ENCODE data around the gene POFUT2.
"Not testable (repeated sequence)": the region's sequence is repeated elsewhere in the genome, so short reads cannot be mapped to it uniquely, and the experiment has no call there.

The POFUT2 gene

GRCh38 chr21:45326169-45326851 is 38.6 kb upstream of the POFUT2 start:
- DNase-seq (ENCODE audit: extremely low read depth in 1 of 2, low read depth in 1 of 2), result no peak

DNA sequence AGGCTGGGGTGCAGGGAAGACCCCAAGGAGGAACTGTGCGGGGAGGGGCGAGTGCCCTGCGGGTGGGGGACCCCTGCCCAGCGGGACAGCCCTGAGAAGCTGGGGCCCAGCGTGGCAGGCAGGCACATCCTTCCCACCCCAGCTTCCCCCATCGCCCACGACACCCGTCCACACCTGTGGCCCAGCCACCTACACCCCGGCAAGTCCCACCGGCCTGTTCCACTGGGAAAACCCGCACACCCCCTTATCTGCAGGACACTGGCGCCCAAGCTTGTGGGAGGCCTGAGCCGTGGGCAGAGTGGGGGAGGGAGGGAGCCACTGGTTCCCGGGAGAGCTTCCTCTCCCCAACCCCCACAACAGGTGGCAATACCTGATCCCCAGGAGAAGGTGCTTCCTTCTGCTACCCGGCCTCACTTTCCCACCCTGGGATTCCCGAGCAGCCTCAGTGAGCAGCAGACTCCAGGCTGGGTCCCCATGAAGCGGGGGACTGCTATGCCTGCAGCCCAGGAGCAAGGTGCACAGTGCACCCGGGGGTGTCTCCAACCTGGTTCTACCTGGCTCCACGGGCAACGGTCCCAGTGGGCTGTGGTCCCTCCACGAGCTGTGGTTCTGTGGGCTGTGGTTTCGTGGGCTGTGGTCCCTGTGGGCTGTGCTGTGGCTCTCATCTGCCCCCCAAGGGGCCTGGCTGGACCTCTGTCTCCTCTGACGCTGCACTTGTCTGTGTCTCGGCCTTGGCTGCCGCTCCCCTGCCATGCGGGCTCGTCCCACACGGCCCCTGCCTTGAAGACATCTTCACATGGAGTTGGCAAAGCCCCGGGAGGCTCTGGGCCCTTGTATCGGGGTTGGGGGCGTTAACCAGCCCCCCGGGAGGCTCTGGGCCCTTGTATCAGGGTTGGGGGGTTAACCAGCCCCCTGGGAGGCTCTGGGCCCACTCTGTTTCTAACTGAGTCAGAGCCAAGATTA is 37.8 kb upstream of the POFUT2 start:
- DNase-seq (ENCODE audit: extremely low read depth in 1 of 2, low read depth in 1 of 2), result no peak

- no peak for DNase-seq (ENCODE audit: extremely low read depth in 1 of 2, low read depth in 1 of 2)
Measured at GRCh38 chr21:45324489-45325205, 37.0 kb upstream of the POFUT2 start.

DNA sequence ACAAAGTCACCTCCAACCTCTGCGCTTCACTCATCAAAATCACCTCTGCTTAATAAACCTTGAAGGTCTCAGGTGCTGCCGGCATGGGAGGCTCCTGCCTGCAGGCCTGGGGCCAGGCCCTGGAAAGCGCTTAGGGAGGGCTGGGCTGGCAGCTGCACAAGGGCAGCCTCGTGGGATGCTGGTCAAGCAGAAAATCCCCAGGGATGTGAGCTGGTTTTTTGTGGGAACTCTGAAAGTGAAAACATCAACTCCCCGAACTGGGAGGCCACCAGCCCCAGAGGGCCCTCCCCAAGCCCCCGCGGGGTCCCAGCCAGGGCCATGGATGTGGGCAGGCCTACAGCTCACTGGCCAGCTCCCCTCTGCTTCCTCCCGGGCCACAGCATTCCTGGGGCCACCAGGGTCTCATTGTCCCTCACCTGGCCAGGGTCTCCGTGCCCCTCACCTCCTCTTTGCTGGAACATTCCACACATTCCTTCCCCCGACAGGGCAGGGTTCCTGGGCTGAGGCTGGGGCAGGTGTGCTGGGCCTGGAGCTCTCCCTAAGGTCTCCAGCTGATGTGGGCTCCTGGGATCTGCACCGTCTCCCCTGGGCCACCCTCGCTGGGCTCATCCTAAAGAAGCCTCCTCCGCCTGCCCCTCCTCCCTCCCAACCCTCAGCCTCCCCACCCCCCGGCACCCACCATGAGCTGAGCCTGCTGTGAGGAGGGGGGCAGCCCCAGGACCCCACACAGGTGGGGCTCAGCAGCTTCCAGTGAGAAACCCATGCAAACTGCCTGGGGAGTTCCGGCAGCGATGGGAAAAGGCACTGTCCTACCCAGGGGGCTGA is 36.0 kb upstream of the POFUT2 start:
- DNase-seq (ENCODE audit: extremely low read depth in 1 of 2, low read depth in 1 of 2), result no peak

- no peak for DNase-seq (ENCODE audit: extremely low read depth in 1 of 2, low read depth in 1 of 2)
Measured at GRCh38 chr21:45322960-45323461, 35.3 kb upstream of the POFUT2 start.

- DNase-seq (ENCODE audit: extremely low read depth in 1 of 2, low read depth in 1 of 2), result no peak
Measured at GRCh38 chr21:45322231-45322959, 34.7 kb upstream of the POFUT2 start.

DNA sequence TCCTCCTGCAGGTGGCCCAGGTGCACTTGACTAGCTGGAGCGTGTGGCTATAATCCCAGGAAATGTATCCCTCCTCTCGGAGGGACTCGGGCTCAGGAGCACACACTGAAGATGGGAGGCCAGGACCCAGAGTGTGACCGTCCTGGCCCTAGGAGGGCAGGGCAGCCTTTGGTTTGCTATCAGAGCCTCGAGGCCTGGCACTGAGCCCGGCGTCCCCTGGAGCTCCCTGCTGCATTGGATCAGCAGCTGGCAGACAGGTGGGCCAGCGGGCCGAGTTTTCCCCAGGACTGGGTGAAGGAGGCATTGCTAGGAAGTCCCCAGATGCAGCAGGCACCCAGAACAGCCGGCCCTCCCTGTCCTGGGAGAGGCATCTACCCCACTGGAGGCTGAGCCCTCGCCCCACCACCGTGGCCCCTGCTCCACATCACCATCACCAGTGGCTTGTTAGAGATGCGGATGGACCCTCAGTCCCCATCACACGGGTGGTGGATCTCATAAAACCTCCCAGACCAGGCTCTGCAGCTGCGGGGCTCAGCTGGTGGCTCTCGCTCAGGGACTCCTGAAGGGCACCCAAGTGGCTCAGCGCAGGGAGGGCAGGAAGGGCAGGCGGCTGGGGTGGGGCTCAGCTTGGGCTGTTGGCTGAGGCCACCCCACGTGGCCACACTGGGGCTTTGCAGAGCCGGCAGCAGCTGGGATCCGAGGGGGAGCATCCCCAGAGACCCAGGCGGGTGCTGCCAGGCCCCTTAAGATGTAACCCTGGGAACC is 32.7 kb upstream of the POFUT2 start:
- no peak for DNase-seq (ENCODE audit: extremely low read depth in 1 of 2, low read depth in 1 of 2)

DNA sequence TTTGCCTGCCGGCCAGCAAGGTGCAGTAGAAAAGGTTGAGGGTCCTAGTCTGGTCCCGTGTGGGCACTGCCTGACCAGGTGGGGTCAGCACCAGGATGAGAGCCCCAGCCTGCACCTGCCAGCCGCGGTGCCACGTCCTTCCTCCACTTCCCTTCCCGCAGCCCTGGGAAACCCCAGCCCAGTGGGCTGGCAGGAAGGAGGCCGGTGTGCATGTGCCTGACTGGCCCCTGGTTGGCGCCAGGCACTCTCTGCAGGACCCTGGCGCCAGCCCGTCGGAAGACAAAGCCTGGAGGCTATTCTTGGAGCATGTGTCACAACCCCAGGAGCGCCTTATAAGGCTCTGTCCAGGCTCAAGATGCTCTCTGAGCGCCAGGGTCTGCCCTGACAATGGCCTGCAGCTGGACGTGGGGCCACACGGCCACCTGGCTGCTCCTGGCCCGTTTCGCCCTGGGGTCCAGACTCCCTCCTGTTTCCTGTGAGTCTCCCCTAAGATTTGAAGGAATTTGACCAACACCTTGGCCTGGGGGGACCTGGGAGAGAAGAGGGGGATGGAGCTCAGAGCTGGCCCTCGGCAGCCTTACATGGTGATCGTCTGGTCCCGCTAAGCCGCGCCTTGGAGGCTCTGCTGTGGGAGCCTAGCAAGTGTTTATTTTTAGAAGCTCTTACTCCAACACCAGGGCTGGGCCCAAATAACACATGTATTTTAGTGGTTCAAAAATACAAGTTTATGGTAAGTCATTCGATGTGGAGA is 31.9 kb upstream of the POFUT2 start:
- no peak for DNase-seq (ENCODE audit: extremely low read depth in 1 of 2, low read depth in 1 of 2)

- no peak for DNase-seq (ENCODE audit: extremely low read depth in 1 of 2, low read depth in 1 of 2)
Measured at GRCh38 chr21:45318556-45319404, 31.1 kb upstream of the POFUT2 start.

DNA sequence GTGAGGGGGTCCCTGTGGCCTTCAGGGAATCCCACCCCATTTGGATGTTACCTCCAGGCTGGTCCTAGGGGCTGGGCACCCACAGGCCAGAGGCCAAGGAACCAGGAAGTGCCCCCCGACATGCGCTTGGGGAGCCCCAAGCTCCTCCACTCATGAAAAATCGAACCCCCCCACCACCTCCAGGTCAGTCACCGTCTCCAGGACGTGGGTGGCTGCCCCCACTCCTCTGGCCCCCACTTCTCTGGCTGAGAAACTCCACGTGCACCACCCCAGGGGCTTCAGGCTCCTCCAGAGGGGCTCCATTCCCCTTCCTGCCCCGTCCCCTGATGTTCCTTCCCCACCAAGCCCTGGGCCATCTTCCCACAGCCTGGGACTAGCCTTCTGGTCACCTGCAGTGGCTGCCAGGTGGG is 30.5 kb upstream of the POFUT2 start:
- no peak for DNase-seq (ENCODE audit: extremely low read depth in 1 of 2, low read depth in 1 of 2)

DNA sequence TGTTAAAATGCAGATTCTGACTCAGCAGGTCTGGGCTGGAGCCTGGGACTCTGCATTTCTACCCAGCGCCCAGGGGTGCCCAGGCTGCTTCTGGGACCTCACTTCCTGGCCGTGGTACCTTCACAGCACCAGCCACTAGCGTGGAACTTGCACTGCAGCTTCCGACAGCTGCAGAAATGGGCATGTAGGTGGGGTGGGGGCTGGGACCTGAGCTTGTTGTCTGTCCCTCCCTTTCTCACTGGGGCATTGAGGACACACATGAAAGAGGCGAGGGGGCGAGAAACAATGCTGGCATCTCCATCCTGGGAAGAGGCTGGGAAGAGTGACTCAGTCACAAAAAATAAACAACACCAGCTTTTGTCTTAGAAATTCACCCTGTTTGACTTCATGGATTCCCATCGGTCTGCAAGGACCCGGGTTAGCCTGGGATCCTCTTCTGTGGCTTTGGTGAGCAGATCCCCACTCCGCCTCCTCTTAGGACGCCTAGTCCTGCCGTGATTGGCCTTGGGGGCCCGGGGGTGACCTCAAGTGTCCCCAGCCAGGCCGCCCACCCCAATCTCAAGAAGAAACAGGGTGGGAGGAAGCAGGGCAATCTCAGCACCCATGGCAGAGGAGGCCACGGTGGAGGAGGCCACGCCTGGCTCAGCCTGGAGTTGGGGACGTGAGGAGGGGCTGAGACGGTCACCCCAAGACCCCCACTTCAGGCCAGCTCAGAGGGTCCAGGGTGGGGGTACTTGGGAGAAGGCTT is 29.9 kb upstream of the POFUT2 start:
- no peak for DNase-seq (ENCODE audit: extremely low read depth in 1 of 2, low read depth in 1 of 2)

- DNase-seq (ENCODE audit: extremely low read depth in 1 of 2, low read depth in 1 of 2), result no peak
Measured at GRCh38 chr21:45316871-45317397, 29.2 kb upstream of the POFUT2 start.

- DNase-seq (ENCODE audit: extremely low read depth in 1 of 2, low read depth in 1 of 2), result not testable (repeated sequence)
Measured at GRCh38 chr21:45315676-45316470, 28.2 kb upstream of the POFUT2 start.

- no peak for DNase-seq (ENCODE audit: extremely low read depth in 1 of 2, low read depth in 1 of 2)
Measured at GRCh38 chr21:45313682-45314081, 26.0 kb upstream of the POFUT2 start.

GRCh38 chr21:45313015-45313414 is 25.3 kb upstream of the POFUT2 start:
- no peak for DNase-seq (ENCODE audit: extremely low read depth in 1 of 2, low read depth in 1 of 2)

DNA sequence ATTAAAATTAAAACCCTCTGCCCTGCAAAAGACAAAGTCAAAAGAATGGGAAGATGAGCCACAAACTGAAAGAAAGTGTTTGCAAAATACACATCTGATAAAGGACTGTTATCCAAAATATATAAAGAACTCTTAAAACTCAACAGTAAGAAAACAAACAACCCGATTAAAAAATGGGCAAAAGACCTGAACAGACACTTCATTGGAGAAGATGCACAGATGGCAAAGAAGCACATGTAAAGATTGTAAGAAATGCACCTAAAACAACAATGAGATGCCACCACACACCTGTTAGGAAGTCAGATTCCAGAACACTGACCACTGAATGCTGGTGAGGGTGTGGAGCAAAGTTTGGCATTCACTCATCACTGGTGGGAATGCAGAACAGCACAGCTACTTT is 24.6 kb upstream of the POFUT2 start:
- no peak for DNase-seq (ENCODE audit: extremely low read depth in 1 of 2, low read depth in 1 of 2)

Measured in stimulated activated CD8-positive, alpha-beta memory T cell treated with anti-CD3 and anti-CD28 coated beads, Interleukin-7, amount 100 ng/mL, for 48 hours (primary cell).